Activated CD4-positive, alpha-beta memory T cell treated with anti-CD3 and anti-CD28 coated beads, Interleukin-2, amount 10 ng/mL, durations not matched to agents 7 days and 5 days (primary cell): Measurements from ENCODE around the gene ENTPD1. TPM values are rescaled to one million over a fixed set of nuclear protein-coding genes. Genes with fewer than 3 reads are reported as not detected.

Experiments used
- total RNA-seq, 2 experiments: library from RNA; stranded (reverse); gene quantifications; one replicate each; pipeline ENCODE4 v1.2.3, GENCODE V29; 2021

ENTPD1 gene
- total RNA-seq, 2 experiments from 2014 or later = 29.7 to 33.3 TPM

Other genes with a start within 250 kb of the ENTPD1 start
- gene SORBS1, start 194.8 kb upstream of the ENTPD1 start, total RNA-seq = under 1 TPM; 0.58 to 0.90 TPM
- 10 to 100 TPM; 42.2 to 44.7 TPM for gene ALDH18A1, start 99.5 kb upstream of the ENTPD1 start, total RNA-seq
- 10 to 100 TPM; 26.2 to 28.5 TPM for gene TCTN3, start 62.2 kb upstream of the ENTPD1 start, total RNA-seq
- under 1 TPM; 0.35 to 0.40 TPM for gene CC2D2B, start 151.8 kb downstream of the ENTPD1 start, total RNA-seq